Stimulated activated CD8-positive, alpha-beta memory T cell treated with anti-CD3 and anti-CD28 coated beads, Interleukin-4, amount 100 ng/mL, for 48 hours (primary cell): Measurements from ENCODE around the gene BORCS8.
"Not testable (repeated sequence)": the region's sequence is repeated elsewhere in the genome, so short reads cannot be mapped to it uniquely, and the experiment has no call there.

Experiments
- DNase-seq: peaks from one replicate; pipeline ENCODE4 v3.0.0-alpha.2; 2020

BORCS8 gene

GRCh38 chr19:19192078-19192882 lies at the start of gene BORCS8, which contains the start of gene RFXANK:
Gene BORCS8, minus strand, starts transcription at chr19:19192152. Its CDS starts 35 bp downstream, at chr19:19192117.
Gene RFXANK, plus strand, starts transcription at chr19:19192258. Its CDS starts 1,689 bp downstream, at chr19:19193947.
- DNase-seq: peak; percentile 99

DNA sequence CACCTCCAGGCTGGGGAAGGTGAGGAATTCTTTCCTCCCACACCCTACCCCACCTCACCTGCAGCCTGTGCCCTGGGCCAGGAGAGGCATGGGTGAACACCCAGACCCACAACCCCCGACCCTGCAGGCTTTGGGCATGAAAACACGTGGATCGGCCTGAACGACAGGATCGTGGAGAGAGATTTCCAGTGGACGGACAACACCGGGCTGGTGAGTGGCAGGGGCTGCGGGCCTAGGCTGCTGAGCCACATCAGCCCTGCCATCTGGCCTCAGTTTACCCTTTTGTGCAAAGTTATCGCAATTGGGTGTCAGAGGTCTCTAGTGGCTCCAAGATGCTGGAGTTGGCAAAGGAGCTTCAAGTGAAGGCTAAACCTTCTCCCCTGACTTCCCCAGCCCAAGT lies 48.5 kb upstream of the BORCS8 start:
- DNase-seq: no peak

- DNase-seq: no peak
Measured at GRCh38 chr19:19239675-19240074, 47.7 kb upstream of the BORCS8 start.

GRCh38 chr19:19238126-19238894 lies 46.4 kb upstream of the BORCS8 start:
- DNase-seq: no peak

DNA sequence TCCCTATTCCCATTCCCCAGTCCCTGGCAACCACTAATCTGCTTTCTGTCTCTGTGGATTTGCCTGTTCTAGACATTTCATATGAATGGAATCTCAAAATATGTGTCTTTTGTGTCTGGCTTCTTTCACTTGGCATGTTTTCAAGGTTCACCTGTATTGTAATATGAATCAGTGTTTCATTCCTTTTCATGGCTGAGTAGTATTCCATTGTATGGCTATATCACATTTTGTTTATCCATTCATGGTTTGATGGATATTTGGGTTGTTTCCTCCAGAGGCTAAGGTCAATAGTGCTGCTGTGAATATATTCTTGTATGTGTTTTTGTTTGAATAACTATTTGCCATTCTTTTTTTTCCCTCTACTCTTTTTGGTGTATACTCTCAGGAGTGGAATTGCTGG lies 44.2 kb upstream of the BORCS8 start:
- no peak for DNase-seq

DNA sequence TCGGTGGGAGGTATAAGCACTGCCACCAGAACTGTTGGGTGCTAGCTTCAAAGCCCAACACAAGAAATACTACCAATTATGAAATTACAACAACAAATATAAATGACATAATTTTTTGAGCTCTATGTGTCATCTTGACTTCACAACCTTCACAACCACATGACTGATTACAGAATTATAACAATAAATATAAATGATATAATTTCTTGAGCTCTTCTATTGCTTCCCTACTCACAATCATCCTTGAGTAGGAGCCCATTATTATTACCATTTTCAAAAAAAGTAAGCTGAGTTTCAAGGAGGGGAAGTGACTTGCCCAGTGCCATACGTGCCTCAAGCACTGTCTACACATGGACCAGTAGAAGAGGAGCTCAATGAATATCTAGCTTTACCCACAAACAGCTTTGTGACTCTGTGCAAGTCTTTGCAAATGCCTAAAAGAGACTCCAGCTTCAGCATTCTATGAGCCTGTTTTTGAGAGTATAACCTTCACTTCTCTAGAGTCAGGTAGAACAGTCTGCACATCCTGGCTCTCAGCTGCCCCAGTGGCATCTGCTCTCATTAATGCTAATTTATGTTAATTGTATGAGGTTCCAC lies 42.4 kb upstream of the BORCS8 start:
- no peak for DNase-seq

DNA sequence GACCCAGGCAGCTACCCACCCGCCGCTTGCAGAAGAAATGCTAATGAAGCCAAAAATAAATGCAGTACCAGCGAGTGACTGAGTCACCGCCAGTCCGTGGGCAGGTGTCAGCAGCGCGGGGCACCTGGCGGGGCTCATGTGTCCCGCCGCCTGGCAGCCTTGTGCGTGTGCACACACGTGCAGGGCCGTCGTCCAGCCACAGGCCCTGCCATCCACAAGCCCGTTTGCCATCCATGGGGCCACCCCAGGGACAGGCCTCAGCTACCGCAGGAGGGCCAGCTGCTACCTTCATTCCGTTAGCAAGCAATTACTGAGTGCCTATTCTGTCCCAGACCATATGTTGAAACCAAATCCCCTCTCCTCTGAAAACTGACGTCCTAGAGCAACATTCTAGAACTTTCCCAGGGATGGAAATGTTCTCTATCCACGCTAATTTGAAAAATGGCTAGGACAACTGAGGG lies 40.3 kb upstream of the BORCS8 start:
- no peak for DNase-seq

DNA sequence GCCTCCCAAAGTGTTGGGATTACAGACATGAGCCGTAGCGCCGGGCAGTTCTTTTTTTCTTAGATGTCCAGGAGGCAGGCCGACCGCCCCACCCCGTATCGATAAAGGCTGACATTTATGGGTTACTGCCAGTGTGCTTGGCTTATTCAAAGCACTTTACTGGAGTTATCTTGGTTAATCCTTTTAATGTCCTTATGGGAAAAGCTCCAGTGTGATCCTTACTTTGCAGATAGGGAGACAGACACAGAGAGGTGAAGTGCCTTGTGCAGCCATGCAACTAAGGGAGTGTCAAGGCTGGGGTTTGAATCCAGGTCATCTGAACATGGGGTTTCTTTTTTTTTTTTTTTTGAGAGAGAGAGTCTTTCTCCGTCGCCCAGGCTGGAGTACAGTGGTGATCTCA lies 39.0 kb upstream of the BORCS8 start:
- DNase-seq: no peak

DNA sequence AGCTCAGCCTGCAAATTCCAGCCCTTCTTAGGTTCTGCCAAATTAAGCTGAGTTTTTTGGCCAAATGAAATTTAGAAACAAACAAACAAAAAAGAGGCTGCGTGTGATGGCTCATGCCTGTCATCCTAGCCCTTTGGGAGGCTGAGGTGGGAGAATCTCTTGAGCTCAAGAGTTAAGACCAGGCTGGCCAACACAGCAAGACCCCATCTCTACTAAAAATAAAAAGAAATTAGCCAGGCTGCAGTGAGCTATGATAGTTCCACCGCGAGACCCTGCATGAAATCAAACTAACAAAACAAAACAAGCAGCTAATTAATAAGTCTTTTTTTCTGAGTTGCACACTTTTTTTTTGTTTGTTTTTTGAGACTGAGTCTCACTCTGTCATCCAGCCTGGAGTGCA lies 37.7 kb upstream of the BORCS8 start:
- no peak for DNase-seq

- DNase-seq: no peak
Measured at GRCh38 chr19:19227217-19227616, 35.3 kb upstream of the BORCS8 start.

DNA sequence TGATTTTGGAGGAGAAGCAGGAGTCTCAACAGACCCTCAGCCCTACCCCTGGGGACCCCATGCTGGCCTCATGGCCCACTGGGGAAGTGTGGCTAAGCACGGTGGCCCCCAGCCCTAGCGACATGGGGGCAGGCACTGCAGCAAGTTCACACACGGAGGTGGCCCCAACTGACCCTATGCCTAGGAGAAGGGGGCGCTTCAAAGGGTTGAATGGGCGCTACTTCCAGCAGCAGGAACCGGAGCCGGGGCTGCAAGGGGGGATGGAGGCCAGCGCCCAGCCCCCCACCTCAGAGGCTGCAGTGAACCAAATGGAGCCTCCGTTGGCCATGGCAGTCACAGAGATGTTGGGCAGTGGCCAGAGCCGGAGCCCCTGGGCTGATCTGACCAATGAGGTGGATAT lies 34.7 kb upstream of the BORCS8 start:
- DNase-seq: no peak

DNA sequence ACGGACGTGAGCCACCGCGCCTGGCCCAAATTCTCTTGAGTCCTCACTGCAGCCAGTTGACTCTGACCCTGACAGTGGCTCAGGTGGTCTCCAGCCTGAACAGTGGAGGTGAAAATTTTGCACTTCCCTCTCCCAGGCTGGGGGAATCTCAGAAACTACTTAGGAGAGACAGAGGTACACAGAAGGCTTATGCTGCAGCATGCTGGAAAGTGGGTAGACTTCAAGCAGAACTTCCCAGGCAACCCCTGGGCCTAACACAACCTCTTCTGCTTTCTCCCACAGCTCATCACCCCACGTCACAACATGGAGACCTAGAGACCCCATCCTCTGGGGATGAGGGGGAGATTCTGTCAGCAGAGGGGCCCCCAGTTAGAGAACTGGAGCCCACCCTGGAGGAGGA lies 34.3 kb upstream of the BORCS8 start:
- DNase-seq: no peak

DNA sequence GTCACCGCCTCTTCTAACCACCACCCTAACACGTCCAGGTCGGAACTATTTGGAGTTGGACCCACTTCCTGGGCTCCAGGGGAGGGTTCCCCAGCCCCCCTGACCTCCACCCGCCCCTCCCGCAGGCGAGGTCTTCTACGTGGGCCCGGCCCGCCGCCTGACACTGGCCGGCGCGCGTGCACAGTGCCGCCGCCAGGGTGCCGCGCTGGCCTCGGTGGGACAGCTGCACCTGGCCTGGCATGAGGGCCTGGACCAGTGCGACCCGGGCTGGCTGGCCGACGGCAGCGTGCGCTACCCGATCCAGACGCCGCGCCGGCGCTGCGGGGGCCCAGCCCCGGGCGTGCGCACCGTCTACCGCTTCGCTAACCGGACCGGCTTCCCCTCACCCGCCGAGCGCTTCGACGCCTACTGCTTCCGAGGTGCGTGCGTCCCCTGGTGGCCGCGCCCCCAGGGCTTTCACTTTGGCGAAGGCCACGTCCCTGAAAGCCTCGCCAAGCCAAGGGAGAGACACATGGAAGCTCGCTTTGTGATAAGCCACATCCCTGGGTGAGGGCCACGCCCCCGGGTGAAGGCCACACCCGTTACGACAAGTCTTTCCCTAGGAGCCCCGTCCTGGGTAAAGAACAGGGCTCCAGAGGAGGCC lies 33.0 kb upstream of the BORCS8 start:
- peak; percentile 80 for DNase-seq

DNA sequence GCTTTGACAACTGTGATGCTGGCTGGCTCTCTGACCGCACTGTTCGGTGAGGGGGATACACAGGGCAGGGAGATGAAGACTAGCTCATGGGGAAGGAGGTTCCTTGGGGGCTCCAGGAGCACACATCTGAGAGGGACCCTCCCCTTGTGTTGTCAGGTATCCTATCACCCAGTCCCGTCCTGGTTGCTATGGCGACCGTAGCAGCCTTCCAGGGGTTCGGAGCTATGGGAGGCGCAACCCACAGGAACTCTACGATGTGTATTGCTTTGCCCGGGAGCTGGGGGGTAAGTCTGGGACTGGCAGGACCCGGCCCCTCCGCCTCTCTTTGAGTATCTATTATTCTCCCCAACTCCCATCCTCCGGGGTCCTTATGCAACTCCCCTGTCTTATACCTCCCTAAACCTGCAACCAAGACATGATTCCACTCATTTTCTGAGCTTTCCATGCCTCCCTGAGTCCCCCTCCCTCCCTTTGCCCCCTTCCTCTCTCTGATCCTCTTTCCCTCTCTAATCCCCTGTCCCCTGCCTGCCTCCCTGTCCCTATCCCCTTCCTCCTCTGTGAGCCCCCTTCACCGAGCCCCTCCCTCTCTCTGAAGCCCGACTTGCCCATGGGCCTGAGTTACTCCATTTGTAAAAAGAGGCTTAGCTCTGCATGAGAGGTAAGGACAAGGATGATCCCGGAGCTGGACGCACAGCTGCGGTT lies 32.3 kb upstream of the BORCS8 start:
- no peak for DNase-seq

GRCh38 chr19:19223636-19224035 lies 31.7 kb upstream of the BORCS8 start:
- DNase-seq: no peak

- no peak for DNase-seq
Measured at GRCh38 chr19:19223060-19223459, 31.1 kb upstream of the BORCS8 start.

- DNase-seq: not testable (repeated sequence)
Measured at GRCh38 chr19:19221000-19221399, 29.0 kb upstream of the BORCS8 start.

DNA sequence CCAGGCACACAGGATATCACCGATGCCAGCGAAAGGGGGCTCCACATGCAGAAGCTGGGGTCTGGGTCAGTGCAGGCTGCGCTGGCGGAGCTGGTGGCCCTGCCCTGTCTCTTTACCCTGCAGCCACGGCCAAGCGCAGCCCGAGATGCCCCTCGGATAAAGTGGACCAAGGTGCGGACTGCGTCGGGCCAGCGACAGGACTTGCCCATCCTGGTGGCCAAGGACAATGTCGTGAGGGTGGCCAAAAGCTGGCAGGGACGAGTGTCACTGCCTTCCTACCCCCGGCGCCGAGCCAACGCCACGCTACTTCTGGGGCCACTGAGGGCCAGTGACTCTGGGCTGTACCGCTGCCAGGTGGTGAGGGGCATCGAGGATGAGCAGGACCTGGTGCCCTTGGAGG lies 27.0 kb upstream of the BORCS8 start:
- no peak for DNase-seq

DNA sequence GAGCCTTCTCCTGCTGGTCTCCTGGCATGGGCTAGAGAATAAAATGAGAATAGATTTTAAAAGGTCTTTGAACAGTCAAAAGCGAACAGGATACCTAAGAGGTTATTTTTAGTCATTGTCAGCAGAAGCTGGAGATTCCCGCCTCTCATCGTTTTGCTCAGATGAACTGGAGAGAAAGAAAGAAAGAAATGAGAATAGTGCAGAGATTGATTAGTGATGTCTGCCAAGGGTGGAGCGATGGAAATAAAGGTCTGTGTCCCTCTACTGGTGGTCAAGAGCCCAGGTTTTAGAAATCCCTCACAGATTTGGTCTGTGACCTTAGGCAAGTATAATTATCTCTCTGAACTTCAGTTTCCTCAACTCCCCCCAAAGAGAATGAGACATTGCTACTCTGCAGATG lies 25.1 kb upstream of the BORCS8 start:
- no peak for DNase-seq

DNA sequence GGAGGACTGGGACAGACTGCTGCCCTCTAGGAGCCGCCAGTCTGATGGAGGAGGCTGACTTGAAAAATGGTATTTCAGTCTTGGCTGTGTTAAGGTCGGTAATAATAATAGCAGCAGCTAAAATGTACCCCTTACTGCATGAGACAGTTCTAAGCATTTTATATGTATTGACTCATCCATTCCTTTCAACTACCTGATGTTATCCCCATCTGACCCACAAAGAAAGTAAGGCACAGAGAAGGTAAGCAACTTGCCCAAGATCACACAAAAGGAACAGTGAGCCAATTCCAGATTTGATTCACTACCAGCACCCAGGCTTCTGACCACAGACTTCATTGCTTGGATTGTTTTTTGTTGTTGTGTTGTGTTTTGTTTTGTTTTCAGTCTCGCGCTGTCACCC lies 23.8 kb upstream of the BORCS8 start:
- no peak for DNase-seq

DNA sequence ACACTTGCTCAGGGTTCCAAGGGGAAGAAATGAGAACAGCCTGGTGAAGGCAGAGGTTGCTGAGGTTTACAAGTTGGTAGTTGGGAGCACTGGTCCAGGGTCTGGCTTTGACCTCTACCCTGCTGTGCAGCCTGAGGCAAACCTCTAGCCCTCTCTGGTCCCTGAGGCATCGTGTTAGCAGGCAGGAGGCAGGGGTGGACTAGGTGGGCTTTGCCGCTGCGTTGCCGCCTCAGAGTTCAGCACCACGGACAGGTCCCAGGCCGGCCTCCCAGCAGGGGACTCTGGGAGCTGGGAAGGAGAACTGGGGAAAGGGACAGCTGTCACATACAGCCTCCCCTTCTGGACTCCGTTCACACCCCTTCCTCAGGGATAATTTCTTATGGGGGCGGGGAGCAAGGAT lies 22.9 kb upstream of the BORCS8 start:
- DNase-seq: peak; percentile 68

DNA sequence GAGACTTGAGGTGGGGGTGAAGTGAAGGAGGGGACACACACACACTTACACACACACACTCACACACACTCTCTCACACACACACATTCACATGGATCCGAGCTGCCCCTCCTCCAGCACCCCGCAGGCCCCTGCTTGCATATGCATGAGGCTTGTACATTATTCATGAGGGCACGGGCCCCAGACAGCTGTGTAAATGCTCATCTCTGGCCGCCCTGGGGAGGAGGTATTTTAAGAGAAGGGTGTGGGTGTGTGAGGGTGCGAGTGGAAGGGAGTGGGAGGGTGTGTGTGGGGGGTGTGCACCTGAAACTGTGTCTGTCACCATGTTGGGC lies 22.2 kb upstream of the BORCS8 start:
- no peak for DNase-seq
